RWPE1 (cell line): ENCODE data around the gene ABCD3.

Experiments
- CTCF ChIA-PET: fragments of 350-600 bp; sonication (Branson Sonifier 250); formaldehyde crosslinking; extraction: SDS; loops from one replicate; lab custom pipeline; 2021; lab: Yijun Ruan, JAX
- POLR2A ChIA-PET: fragments of 400-600 bp; formaldehyde crosslinking; extraction: SDS; loops from one replicate; lab custom pipeline; 2020; ENCODE audit warnings: antibody characterized with exemption; ENCODE audit not compliant: low non-redundant PET; lab: Yijun Ruan, JAX
- DNase-seq: peaks from one replicate; pipeline ENCODE4 v3.0.0; 2012; ENCODE audit warnings: low spot score
- H3K27ac ChIP-seq: fragments of 450-650 bp; 2 replicates; pipeline ENCODE4 v1.5.1; 2017
- TF ChIP-seq, protein P1 (sequence below): fragments of 450-650 bp; conservative IDR thresholded peaks from 2 replicates; pipeline ENCODE4 v1.5.1; 2017; ENCODE audit warnings: low read depth, mild to moderate bottlenecking

Gene ABCD3

DNA sequence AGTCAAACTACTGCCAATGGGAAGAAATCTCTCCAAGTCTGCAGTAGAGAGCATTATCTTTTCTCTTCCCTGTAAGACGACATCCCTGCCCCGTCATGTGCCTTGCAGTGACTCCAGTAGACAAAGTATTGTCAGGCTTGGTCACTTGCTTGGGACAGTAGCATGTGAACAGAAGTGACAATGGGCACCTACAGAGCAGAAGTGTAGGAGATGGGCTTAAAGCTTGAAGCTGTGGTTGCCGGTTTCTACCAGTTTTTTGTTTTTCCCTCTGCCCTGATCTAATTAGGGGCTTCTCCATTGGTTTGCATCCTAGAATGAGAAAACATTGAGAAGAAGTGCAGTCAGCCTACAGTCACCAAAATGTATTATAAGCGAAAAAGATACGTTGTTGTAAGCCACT, 110.6 kb downstream of the ABCD3 start:
- ChIA-PET POLR2A (no interaction called here), CTCF (interaction anchor here (0.7 to 1.2 kb wide), 3 partner anchors 11 to 276 kb away, joined by 3 to 4 read pairs (median 3); no protein-coding TSS in a partner anchor)
- TF ChIP-seq, protein P1, sequence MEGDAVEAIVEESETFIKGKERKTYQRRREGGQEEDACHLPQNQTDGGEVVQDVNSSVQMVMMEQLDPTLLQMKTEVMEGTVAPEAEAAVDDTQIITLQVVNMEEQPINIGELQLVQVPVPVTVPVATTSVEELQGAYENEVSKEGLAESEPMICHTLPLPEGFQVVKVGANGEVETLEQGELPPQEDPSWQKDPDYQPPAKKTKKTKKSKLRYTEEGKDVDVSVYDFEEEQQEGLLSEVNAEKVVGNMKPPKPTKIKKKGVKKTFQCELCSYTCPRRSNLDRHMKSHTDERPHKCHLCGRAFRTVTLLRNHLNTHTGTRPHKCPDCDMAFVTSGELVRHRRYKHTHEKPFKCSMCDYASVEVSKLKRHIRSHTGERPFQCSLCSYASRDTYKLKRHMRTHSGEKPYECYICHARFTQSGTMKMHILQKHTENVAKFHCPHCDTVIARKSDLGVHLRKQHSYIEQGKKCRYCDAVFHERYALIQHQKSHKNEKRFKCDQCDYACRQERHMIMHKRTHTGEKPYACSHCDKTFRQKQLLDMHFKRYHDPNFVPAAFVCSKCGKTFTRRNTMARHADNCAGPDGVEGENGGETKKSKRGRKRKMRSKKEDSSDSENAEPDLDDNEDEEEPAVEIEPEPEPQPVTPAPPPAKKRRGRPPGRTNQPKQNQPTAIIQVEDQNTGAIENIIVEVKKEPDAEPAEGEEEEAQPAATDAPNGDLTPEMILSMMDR: no peak
- no peak overlapping the region for H3K27ac ChIP-seq
- DNase-seq: no peak

- CTCF ChIA-PET: interaction anchor here (0.9 to 1.2 kb wide), 2 partner anchors 273 to 276 kb away, joined by 3 to 4 read pairs; no protein-coding TSS in a partner anchor
- POLR2A ChIA-PET: no interaction called here
- no peak for DNase-seq
Measured at GRCh38 chr1:94529416-94529815, 111.2 kb downstream of the ABCD3 start.

GRCh38 chr1:94530373-94530878, 112.2 kb downstream of the ABCD3 start:
- no peak overlapping the region for H3K27ac ChIP-seq
- DNase-seq: no peak
- ChIA-PET POLR2A (no interaction called here), CTCF (interaction anchor here (0.6 to 1.2 kb wide), 3 partner anchors 64 to 539 kb away, joined by 3 read pairs; no protein-coding TSS in a partner anchor)
- TF ChIP-seq, protein P1: no peak

More at GRCh38 chr1:94529416-94529815, 111.2 kb downstream of the ABCD3 start:
- TF ChIP-seq, protein P1: no peak
- no peak overlapping the region for H3K27ac ChIP-seq

DNA sequence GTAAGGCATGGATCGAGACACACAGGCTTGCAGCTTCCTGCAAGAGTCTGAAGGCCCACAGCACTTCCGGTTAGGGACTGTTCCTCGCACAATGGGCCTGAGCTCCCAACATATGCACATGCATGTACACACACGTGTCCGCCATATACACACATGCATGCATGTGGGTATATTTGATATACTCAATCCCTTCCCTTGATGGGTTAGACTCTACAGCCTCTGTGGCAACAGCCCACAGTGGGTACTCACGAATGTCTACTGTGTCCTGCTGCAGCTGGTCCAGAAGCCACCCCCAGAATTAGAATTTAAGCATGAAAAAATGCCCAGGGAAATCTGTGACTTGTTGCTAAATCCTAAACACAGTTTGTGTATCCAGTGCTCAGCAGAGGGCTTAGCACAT, 113.5 kb downstream of the ABCD3 start:
- H3K27ac ChIP-seq: peak overlapping the region; percentile 43
- POLR2A ChIA-PET: interaction anchor here (0.6 kb wide), 2 partner anchors 10 to 234 kb away, joined by 3 read pairs; partner anchors contain the start of gene F3
- no peak for DNase-seq
- TF ChIP-seq, protein P1: no peak
- CTCF ChIA-PET: interaction anchor here (1.2 kb wide), 1 partner anchor 271 kb away, joined by 3 read pairs; no protein-coding TSS in a partner anchor

DNA sequence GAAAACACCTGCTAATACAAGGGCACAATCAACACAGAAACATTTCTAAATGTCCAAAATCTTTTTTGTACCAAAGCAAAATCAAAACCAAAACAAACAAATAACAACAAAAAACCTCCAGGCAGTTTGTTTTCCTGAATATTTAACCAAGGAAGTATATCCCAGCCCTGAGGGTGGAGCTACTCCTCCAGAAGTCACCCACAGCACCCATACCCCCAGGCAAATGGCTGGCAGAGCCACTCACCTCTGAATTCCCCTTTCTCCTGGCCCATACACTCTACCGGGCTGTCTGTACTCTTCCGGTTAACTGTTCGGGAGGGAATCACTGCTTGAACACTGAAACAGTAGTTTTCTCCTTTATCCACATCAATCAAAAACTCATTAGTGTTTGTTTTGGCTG, 113.9 kb downstream of the ABCD3 start:
- H3K27ac ChIP-seq: peak overlapping the region; percentile 21; the same call in 1 of the 2 replicates
- CTCF ChIA-PET: no interaction called here
- POLR2A ChIA-PET: no interaction called here
- no peak for DNase-seq
- TF ChIP-seq, protein P1: no peak

DNA sequence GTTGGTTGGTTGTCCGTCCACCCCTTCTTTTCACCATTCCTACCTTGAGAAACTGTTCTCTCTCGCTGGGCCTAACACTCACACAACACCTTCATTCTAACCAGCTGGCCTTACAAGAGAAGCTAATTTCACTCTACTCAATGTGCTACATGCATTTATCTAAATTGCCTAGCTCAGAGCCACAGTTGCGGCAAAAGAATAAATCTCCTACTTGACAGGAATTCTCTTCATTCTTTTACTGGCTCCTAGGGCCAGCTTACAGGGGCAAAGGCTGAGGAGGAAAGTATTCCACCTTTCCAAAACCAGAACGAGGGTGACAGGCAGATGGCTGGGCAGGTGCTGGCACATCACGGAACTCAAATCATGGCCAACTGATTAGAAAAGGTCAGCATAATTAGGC, 116.9 kb downstream of the ABCD3 start:
- ChIA-PET CTCF (no interaction called here), POLR2A (no interaction called here)
- DNase-seq: no peak
- TF ChIP-seq, protein P1: no peak
- peak overlapping the region; percentile 56 for H3K27ac ChIP-seq
